Smooth muscle cell (in vitro differentiated cells): ENCODE measurements around the gene P2RY8. TPM values are rescaled to one million over a fixed set of nuclear protein-coding genes. Genes with fewer than 3 reads are reported as not detected.
"Not testable (repeated sequence)": the region's sequence is repeated elsewhere in the genome, so short reads cannot be mapped to it uniquely, and the experiment has no call there.

Experiments used
- DNase-seq: peaks from one replicate; lab custom pipeline; 2025; ENCODE audit not compliant: unreplicated experiment; lab: John Stamatoyannopoulos, UW
- H2AFZ ChIP-seq: fragments of 200-600 bp; sonication (generic); 2 replicates; pipeline ENCODE4 v1.6.0; 2016; ENCODE audit warnings: antibody characterized with exemption, low read depth, mild to moderate bottlenecking
- H3F3A ChIP-seq: fragments of 200-600 bp; sonication (generic); 2 replicates; pipeline ENCODE4 v1.6.0; 2017; ENCODE audit warnings: antibody characterized with exemption, low read depth
- H3K27ac ChIP-seq: fragments of 200-600 bp; sonication (generic); 2 replicates; pipeline ENCODE4 v1.5.1; 2016; ENCODE audit warnings: low read depth, mild to moderate bottlenecking
- H3K27me3 ChIP-seq: fragments of 200-600 bp; sonication (generic); 2 replicates; pipeline ENCODE4 v1.6.1; 2016; ENCODE audit warnings: low read depth, mild to moderate bottlenecking
- H3K36me3 ChIP-seq: fragments of 200-600 bp; sonication (generic); 2 replicates; pipeline ENCODE4 v1.5.1; 2016; ENCODE audit warnings: low read depth
- H3K4me1 ChIP-seq: fragments of 200-600 bp; sonication (generic); 2 replicates; pipeline ENCODE4 v1.5.1; 2016; ENCODE audit warnings: low read depth
- H3K4me2 ChIP-seq: fragments of 200-600 bp; sonication (generic); 2 replicates; pipeline ENCODE4 v1.6.0; 2016; ENCODE audit warnings: mild to moderate bottlenecking
- H3K4me3 ChIP-seq: fragments of 200-600 bp; sonication (generic); 2 replicates; pipeline ENCODE4 v1.5.1; 2016; ENCODE audit warnings: mild to moderate bottlenecking
- H3K79me2 ChIP-seq: fragments of 200-600 bp; sonication (generic); 2 replicates; pipeline ENCODE4 v1.6.0; 2016; ENCODE audit warnings: low read depth, mild to moderate bottlenecking
- H3K9ac ChIP-seq: fragments of 200-600 bp; sonication (generic); 2 replicates; pipeline ENCODE4 v1.6.0; 2016; ENCODE audit warnings: low read depth
- H3K9me3 ChIP-seq: fragments of 200-600 bp; sonication (generic); replicated peaks from 2 replicates; pipeline ENCODE4 v1.5.1; 2016; ENCODE audit warnings: low read depth
- H4K20me1 ChIP-seq: fragments of 200-600 bp; sonication (generic); 2 replicates; pipeline ENCODE4 v1.6.0; 2016; ENCODE audit warnings: low read depth
- WGBS: methylation state at CpG from one replicate; pipeline ENCODE4 v1.1.7; 2016; ENCODE audit warnings: low lambda C conversion rate; 5-methylcytosine and 5-hydroxymethylcytosine counted together
- polyA plus RNA-seq: library from polyadenylated mRNA; unstranded; fragments of >200 nt; fragmentation: Nextera tagmentation; extraction: Ambion mirVana; gene quantifications from 2 replicates; pipeline ENCODE4 v1.2.1, GENCODE V29; 2016
- total RNA-seq: library from RNA; depleted of rRNA; stranded (reverse); fragments of >200 nt; gene quantifications from 2 replicates; pipeline ENCODE4 v1.2.3, GENCODE V29; 2014
- TF ChIP-seq, protein P1 (sequence below): fragments of 200-600 bp; sonication (generic); IDR thresholded peaks from 2 replicates; pipeline ENCODE4 v1.5.1; 2017; ENCODE audit warnings: borderline replicate concordance, mild to moderate bottlenecking, antibody characterized with exemption; ENCODE audit not compliant: insufficient read depth, poor library complexity, severe bottlenecking

The P2RY8 gene
- total and polyA plus RNA-seq, 2 experiments from 2014 or later, result not detected

DNA sequence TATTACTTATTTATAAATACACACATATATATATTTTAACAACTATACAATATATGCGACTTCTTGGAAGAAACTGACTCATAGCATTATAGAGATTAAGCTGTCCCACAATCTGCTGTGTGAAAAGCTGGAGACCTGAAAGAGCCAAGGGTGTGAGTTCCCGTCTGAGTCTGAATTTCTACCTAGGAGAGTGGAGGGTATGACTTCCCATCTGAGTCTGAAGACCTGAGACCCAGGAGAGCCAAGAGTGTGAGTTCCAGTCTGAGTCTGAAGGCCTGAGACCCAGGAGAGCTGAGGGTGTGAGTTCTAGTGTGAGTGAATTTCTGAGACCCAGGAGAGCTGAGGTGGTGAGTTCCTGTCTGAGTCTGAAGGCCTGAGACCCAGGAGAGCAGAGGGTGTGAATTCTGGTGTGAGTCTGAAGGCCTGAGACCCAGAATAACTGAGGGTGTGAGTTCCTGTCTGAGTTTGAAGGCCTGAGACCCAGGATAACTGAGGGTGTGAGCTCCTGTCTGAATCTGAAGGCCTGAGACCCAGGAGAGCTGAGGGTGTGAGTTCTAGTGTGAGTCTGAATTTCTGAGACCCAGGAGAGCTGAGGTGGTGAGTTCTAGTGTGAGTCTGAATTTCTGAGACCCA is 8.9 kb upstream of the P2RY8 start:
- no peaks in the 10 kb centered on the region for H4K20me1 ChIP-seq
- H3F3A ChIP-seq, result no peaks in the 10 kb centered on the region
- H3K27me3 ChIP-seq, result no peaks in the 10 kb centered on the region
- no peak overlapping the region for H3K4me3 ChIP-seq
- no peaks in the 10 kb centered on the region for H3K36me3 ChIP-seq
- H3K4me2 ChIP-seq, result no peak overlapping the region
- no peak overlapping the region for H2AFZ ChIP-seq
- DNase-seq, result no peak
- no peaks in the 10 kb centered on the region for H3K79me2 ChIP-seq
- H3K4me1 ChIP-seq, result no peaks in the 10 kb centered on the region
- H3K9me3 ChIP-seq, result no peaks in the 10 kb centered on the region
- 69% methylated on average over 2 of the region's 2 CpGs for WGBS
- TF ChIP-seq, protein P1, sequence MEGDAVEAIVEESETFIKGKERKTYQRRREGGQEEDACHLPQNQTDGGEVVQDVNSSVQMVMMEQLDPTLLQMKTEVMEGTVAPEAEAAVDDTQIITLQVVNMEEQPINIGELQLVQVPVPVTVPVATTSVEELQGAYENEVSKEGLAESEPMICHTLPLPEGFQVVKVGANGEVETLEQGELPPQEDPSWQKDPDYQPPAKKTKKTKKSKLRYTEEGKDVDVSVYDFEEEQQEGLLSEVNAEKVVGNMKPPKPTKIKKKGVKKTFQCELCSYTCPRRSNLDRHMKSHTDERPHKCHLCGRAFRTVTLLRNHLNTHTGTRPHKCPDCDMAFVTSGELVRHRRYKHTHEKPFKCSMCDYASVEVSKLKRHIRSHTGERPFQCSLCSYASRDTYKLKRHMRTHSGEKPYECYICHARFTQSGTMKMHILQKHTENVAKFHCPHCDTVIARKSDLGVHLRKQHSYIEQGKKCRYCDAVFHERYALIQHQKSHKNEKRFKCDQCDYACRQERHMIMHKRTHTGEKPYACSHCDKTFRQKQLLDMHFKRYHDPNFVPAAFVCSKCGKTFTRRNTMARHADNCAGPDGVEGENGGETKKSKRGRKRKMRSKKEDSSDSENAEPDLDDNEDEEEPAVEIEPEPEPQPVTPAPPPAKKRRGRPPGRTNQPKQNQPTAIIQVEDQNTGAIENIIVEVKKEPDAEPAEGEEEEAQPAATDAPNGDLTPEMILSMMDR, result no peak
- H3K27ac ChIP-seq, result no peak overlapping the region
- H3K9ac ChIP-seq, result no peak overlapping the region

DNA sequence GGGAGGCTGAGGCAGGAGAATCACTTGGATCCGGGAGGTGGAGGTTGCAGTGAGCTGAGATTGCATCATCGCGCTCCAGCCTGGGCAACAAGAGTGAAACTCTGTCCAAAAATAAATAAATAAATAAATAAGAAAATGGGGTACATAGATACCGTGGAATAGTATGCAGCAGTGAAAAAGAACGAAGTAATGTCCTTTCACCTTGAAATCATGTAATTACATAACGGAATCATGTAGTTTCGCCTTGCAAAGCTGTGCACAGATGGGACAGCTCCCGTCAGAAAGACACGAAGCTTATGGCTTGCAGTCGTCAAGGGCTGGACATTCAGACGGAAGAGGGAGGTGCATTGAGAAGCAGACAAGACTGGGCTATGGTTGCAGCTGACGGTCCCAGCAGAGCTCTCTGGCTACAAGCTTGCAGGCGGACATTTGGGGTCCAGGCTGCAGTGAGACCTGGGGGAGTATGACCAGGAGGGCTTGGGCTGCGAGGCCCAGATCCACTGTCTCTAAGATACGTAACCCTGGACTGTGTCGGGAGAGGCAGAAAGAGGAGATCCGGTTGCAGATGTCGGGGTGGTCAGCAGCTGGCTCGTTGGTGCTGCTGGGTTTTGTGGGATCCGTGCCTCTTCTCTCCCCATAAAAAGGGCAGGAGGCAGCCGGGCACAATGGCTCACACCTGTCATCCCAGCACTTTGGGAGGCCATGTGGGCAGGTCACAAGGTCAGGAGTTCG is 6.2 kb upstream of the P2RY8 start:
- no peak overlapping the region for H3K4me3 ChIP-seq
- no peak overlapping the region for H3K9ac ChIP-seq
- no peak overlapping the region for H2AFZ ChIP-seq
- no peaks in the 10 kb centered on the region for H3K36me3 ChIP-seq
- H3K4me1 ChIP-seq, result no peaks in the 10 kb centered on the region
- H3K4me2 ChIP-seq, result no peak overlapping the region
- H3K79me2 ChIP-seq, result no peaks in the 10 kb centered on the region
- H3K27ac ChIP-seq, result no peak overlapping the region
- H3K9me3 ChIP-seq, result no peaks in the 10 kb centered on the region
- H3F3A ChIP-seq, result no peaks in the 10 kb centered on the region
- H4K20me1 ChIP-seq, result no peaks in the 10 kb centered on the region
- TF ChIP-seq, protein P1, result no peak
- WGBS, result 93% methylated on average over 22 of the region's 22 CpGs
- H3K27me3 ChIP-seq, result no peaks in the 10 kb centered on the region
- DNase-seq, result no peak

DNA sequence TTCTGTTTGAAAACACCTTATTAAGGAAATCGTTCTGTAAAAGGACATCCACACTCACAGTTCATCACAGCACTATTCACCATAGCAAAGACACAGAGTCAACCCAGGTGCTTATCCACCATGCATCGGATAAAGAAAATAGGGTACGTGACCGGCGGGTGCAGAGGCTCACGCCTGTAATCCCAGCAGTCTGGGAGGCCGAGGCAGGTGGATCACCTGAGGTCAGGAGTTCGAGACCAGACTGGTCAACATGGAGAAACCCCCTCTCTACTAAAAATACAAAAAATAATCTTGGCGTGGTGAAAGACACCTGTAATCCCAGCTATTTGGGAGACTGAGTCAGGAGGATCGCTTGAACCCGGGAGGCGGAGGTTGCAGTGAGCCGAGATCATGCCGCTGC is 2.2 kb upstream of the P2RY8 start:
- H3K4me1 ChIP-seq, H3K4me3 ChIP-seq, H3K27me3 ChIP-seq, H2AFZ ChIP-seq, H3K79me2 ChIP-seq, H3K4me2 ChIP-seq, H3K9me3 ChIP-seq, H3K9ac ChIP-seq, H3K27ac ChIP-seq, DNase-seq, H3K36me3 ChIP-seq, H3F3A ChIP-seq, H4K20me1 ChIP-seq: not testable (repeated sequence)
- 91% methylated on average over 14 of the region's 14 CpGs for WGBS

DNA sequence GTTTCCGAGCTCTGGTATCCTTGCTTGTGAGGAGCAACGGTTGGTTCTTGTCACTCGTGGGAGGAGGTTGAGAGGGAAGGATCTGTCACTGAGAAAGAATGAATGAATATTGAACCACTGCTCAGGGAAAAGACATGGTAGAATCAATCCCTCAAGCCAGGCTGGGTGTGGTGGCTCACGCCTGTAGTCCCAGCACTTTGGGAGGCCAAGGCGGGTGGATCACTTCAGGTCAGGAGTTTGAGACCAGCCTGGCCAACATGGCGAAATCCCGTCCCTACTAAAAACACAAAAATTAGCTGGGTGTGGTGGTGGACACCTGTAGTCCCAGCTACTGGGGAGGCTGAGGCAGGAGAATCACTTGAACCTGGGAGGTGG is 718 bp upstream of the P2RY8 start:
- H3K27me3 ChIP-seq, H3K36me3 ChIP-seq, H4K20me1 ChIP-seq, DNase-seq, H3K27ac ChIP-seq, H3K9me3 ChIP-seq, H3K4me1 ChIP-seq, H3K4me3 ChIP-seq, H3K4me2 ChIP-seq, H3K9ac ChIP-seq, H3F3A ChIP-seq, H3K79me2 ChIP-seq: not testable (repeated sequence)
- WGBS, result 86% methylated on average over 7 of the region's 7 CpGs
- H2AFZ ChIP-seq, result peak overlapping the region; percentile 62

DNA sequence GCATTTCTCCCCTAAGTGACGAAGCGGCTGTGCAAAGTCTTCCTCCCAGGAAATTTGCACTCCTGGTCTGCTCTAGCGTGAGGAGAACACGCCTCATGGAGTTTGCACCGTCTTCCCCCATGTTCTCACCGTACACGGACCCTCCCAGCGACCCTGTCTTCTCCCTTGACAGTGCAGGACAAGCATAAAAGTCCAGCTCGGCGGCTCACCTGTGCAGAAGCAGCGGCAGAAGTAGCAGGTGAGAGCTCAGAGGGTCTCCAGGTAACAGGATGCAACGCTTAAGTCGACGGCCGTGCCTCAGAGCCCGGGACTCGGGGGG is 314 bp downstream of the P2RY8 start:
- H4K20me1 ChIP-seq, result no peaks in the 10 kb centered on the region
- H3K36me3 ChIP-seq, result no peaks in the 10 kb centered on the region
- TF ChIP-seq, protein P1, result no peak
- no peak overlapping the region for H3K4me3 ChIP-seq
- DNase-seq, result no peak
- 92% methylated on average over 17 of the region's 17 CpGs for WGBS
- H3K9me3 ChIP-seq, result no peaks in the 10 kb centered on the region
- H3F3A ChIP-seq, result no peaks in the 10 kb centered on the region
- H3K4me1 ChIP-seq, result no peaks in the 10 kb centered on the region
- no peaks in the 10 kb centered on the region for H3K27me3 ChIP-seq
- H3K4me2 ChIP-seq, result no peak overlapping the region
- H3K27ac ChIP-seq, result no peak overlapping the region
- H2AFZ ChIP-seq, result no peak overlapping the region
- no peaks in the 10 kb centered on the region for H3K79me2 ChIP-seq
- H3K9ac ChIP-seq, result no peak overlapping the region
